Skin of body (tissue), 3 donors: ENCODE results near the gene UBTFL1. TPM values are rescaled to one million over a fixed set of nuclear protein-coding genes. Genes with fewer than 3 reads are reported as not detected.
"Not testable (repeated sequence)": the region's sequence is repeated elsewhere in the genome, so short reads cannot be mapped to it uniquely, and the experiment has no call there.

Experiments
- DNase-seq: peaks from one replicate; lab custom pipeline; 2025; lab: John Stamatoyannopoulos, UW
- small RNA-seq: library from RNA; depleted of rRNA; stranded (forward); fragments of <200 nt; gene quantifications from one replicate; pipeline ENCODE3, GENCODE V24; 2014; ENCODE audit warnings: low replicate concordance
- total RNA-seq: library from RNA; depleted of rRNA; stranded (reverse); fragments of >200 nt; gene quantifications from one replicate; pipeline ENCODE4 v1.2.3, GENCODE V29; 2014

The UBTFL1 gene, protein sequence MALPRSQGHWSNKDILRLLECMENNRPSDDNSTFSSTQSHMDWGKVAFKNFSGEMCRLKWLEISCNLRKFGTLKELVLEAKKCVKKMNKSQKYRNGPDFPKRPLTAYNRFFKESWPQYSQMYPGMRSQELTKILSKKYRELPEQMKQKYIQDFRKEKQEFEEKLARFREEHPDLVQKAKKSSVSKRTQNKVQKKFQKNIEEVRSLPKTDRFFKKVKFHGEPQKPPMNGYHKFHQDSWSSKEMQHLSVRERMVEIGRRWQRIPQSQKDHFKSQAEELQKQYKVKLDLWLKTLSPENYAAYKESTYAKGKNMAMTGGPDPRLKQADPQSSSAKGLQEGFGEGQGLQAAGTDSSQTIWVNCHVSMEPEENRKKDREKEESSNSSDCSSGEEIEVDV
- not detected for total RNA-seq

DNA sequence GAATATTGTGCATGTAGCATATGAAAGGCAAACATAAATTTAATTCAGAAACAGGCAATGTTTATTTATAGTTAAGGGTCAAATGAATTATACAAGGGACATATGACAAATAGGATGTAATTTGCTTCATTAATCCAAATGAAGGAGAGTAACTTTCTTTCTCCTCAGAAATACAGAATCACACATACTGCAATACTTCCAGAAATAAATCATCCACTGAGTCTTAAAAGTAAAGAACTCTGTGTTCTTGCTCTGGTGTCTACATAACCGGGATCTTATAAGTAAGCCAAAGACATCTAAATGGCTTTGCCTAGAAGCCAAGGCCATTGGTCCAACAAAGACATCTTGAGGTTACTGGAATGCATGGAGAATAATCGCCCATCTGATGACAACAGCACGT is at the start of gene UBTFL1:
Gene UBTFL1, plus strand, starts transcription at position 301 of the 400 bp plus-strand sequence. Its CDS starts 0 bp downstream, at position 301.
- not testable (repeated sequence) for DNase-seq

DNA sequence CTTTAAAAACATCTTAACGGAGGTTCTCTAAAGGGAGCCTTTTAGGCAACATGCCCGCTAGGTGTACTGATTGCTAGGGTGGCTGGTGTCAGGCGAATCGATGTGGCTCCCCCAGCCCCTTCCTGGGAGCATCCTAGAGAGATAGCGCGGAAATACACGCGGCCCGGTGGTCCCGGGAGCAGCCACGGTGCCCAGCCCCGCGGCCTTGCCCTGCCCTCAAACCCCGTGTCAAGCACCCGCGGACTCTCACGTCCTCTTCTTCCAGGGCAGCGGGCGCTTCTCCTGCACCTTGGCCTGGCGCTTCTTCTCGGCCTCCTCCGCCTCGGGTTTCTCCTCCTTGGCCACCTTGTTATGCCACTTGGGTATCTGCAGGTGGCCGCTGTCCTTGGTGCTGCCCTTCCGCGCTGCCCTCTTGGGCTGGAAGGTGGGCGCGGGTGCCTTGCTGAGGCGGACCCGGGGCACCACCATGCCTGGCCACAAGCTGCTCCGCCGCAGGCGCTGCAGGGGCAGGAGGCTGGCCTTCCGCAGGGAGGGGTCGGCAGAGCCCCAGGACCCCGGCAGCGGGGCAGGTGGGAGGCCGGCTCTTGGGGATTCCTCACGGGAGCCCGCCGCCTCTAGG is 34.0 kb upstream of the UBTFL1 start:
- not testable (repeated sequence) for DNase-seq

DNA sequence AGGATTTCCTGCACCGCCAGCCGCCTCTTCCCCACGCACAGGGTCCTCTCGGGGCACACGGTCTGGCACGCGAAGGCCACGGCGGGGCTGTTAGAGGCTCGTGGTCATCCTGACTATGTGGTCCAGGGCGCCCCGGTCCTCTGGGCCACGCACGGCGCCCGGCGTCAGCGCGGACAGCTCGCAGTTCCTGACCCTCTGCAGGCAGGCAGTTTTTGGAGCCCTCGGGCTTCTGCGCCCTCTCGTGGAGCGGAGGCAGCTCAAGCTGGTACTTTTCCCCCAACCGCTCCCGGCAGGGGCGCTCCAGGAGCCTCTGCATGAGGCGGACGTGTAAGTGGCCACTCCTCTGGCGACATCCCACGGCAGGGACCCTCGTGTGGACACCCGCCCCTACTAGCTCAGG is 33.4 kb upstream of the UBTFL1 start:
- not testable (repeated sequence) for DNase-seq

DNA sequence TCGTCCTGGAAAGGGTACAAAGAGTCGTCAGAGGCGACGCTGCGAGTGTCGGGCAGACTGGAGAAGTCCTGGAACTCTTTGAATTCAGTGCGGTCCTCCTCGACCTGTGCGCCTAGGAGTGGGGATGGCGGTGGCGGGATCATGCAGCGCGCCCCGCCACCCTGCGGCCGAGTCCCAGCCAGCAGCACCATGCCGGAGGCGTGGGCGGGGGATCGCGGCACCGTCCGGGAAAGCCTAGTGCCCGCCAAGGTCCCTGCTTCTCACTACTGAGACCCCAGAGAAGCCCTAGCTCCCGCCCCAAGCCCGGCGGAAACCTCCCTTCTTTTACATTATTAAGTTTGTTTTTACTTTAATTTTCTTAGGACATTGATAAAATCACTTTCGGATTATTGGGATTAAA is 32.2 kb upstream of the UBTFL1 start:
- DNase-seq = not testable (repeated sequence)

DNA sequence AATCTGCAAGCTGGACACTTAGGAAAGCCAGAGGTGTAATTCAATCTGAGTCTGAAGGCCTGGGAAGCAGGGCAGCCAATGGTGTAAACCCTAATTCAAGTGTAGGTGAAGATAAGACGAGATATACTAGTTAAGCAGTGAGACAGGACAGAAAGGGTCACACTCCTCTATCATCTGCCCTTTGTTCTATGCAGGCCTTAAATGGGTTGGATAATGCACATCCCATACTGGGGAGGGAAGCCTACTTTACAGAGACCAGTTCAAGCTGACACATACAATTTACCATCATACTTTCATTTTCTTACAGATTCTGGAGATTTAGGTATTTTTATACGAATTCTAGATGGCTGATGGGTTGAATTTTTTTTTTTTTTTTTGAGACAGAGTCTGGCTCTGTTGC is 3.0 kb downstream of the UBTFL1 start:
- not testable (repeated sequence) for DNase-seq

DNA sequence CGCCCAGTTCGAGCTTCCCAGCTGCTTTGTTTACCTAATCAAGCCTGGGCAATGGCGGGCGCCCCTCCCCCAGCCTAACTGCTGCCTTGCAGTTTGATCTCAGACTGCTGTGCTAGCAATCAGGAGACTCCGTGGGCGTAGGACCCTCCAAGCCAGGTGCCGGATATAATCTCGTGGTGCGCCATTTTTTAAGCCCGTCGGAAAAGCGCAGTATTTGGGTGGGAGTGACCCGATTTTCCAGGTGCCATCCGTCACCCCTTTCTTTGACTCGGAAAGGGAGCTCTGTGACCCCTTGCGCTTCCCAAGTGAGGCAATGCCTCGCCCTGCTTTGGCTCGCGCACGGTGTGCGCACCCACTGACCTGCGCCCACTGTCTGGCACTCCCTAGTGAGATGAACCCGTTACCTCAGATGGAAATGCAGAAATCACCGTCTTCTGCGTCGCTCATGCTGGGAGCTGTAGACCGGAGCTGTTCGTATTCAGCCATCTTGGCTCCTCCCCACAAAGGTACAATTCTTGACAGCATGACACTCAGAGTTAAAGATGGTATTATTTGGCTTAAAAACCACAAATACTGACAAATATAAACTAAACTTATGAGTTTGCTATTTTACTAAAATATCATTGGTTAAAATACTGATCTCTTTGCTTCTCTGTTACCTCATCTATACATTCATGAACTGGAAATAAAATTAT is 9.6 kb downstream of the UBTFL1 start:
- not testable (repeated sequence) for DNase-seq

DNA sequence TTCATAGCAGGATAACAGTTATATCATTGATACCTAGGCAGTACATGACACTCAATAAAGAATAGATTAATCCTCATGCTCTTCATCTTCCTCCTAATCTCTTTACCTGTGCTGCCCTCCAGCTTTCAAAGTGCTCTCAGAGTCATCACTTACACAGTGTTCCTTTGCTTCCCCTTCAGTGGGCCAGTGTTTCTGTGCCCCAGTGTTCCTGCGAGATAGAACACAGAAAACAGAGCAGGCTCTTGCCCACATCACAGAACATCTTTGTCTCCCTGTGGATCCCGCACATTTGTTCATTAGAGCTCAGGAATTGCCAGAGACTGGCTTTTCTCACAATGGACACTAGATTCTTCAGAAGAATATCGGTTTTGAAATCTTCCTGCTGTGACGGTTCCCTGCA is 12.5 kb downstream of the UBTFL1 start:
- DNase-seq = not testable (repeated sequence)

DNA sequence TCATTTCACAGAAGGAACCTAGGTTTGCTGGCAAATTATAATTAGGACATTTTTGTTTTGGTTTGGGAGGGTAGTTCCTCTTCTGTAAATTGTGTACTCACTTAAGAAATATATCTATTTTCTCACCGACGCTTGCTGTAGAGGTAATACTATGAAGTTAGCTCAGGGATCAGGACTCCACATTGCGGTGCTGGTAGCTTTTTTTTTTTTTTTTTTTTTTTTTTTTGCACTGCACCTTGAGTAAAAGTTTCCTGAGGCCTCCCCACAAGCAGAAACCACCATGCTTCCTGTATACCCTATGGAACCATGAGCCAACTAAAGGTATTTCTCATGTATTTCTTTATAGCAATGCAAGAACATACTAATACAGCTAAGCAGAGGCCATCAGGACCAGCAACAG is 14.7 kb downstream of the UBTFL1 start:
- DNase-seq = no peak

DNA sequence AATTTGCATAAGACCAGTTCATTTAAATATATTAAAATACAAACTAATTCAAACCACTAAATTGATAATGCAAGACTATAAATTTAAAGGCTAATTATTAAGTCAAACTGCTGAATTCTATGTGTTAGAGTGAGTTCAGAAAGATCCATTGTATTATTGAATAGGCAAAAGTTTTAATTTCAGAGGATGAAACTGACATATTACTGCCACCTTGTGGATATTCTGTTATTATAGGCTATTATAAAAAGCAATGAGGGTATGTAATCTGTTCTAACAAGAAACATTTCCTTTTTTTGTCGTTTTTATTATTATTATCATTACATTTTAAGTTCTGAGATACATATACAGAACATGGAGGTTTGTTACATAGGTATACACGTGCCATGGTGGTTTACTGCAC is 27.8 kb downstream of the UBTFL1 start:
- DNase-seq = no peak

DNA sequence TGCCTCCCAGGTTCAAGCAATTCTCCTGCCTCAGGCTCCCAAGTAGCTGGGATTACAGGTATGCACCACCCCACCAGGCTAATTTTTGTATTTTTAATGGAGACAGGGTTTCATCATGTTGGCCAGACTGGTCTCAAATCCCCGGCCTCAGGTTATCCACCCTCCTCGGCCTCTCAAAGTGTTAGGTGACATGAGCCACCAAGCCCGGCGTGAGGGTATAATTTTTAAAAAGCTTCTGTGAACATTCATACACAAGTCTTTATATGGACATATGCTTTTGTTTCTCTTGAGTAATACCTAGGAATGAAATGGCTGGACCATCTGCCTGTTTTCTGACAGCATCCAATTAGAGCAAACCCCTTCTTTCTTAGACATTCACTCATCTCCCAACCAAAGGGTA is 34.4 kb downstream of the UBTFL1 start:
- DNase-seq = no peak

DNA sequence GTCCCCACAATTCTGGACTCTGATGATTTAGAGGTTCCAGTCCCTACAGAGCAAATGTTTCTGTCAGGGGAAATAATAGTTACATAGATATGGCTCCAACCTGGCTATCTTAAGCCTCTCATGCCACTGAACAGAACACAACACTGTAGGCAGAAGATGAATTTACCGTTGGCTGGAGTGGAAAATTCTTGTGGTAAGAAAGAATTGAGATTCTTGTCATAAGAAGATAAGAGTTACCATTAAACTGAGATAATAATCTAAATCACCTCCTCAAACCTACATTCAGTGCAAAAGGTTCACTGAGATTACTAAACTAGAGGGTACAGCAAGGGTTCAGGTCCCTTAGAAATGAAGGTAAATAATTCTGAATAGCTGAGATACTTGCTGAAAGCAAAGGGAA is 38.6 kb downstream of the UBTFL1 start:
- DNase-seq = no peak

DNA sequence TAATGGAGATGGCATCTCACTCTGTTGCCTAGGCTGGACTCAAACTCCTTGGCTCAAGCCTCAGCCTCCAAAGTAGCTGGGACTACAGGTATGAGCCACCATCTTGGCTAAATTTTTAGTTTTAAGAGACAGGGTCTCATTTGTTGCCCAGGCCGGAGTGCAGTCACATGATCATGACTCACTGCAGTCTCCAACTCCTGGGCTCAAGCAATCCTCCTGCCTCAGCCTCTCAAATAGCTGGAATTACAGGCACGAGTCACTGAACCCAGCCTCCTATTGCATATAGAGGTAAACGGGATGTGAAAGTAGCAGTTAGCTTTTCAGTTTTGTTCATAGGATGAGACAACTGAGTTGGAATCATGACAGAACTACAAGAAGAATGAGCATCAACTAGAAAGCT is 39.2 kb downstream of the UBTFL1 start:
- DNase-seq = no peak

DNA sequence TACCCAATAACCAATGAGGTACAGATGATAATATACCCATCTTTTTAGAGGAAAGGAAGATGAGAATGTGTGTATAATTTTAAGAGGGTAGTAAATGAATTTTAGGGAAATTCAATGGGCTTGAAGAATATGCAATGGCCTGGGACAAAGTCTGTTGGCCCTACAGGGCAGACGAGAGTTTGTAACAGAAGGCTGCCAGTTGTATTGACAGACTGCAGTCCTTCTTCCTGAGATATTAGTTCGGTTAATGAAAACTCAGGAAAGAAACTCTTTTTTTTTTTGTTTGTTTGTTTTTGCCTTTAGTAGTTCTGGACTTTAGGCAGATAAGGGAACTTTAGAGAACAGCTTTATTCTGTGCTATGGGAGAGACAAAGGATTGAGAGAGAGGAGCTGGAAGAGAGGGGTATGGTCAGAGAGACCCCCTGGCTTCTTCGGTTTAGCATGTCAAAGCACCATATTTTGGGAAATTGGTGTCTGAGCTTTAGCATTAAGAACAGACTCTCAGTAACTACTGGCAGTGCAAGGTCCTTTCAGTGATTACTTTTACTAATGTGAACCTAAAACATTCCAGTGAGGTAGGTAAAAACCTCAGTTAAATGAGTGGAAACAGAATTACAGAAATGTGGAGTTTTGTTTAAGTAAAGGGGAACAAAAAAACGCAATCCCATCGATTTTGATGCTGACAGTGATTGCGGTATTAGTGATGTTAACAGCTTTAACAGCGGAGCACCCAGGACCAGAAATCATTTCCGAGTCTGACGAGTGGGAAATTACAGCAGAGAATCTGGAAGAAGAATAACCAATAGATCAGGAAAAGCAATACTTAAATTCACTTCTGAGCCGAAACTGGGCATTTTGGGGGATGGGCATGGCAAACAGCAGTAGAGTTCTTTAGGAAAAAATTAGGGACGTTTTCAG is 48.1 kb downstream of the UBTFL1 start:
- peak; percentile 22 for DNase-seq

DNA sequence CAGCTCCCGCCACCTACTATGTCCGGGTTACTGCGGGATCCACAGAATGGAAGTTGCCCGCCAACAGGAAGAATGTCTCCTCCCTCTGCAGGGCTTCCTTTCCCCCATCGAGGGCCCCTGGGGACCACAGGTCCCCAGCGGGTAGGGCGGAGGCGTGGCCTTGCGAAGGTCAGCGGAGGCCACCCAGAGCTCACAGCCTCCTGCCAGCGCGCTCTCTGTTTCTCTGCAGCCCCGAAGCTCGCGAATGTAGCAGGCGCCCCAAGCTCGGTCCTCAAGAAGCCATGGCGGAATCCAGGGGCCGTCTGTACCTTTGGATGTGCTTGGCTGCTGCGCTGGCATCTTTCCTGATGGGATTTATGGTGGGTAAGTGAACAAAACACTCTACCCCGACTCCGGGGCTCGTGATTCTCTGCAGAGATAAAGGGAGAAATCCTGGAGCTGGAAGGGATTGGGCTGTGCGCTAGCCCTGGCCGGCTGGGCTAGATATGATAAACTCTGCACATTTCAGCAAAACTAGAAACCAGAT is 48.8 kb downstream of the UBTFL1 start, which contains the start of gene NAALAD2:
Gene NAALAD2, plus strand, starts transcription at position 186 of the 526 bp plus-strand sequence. Its CDS starts 96 bp downstream, at position 282.
- peak; percentile 35 for DNase-seq

DNA sequence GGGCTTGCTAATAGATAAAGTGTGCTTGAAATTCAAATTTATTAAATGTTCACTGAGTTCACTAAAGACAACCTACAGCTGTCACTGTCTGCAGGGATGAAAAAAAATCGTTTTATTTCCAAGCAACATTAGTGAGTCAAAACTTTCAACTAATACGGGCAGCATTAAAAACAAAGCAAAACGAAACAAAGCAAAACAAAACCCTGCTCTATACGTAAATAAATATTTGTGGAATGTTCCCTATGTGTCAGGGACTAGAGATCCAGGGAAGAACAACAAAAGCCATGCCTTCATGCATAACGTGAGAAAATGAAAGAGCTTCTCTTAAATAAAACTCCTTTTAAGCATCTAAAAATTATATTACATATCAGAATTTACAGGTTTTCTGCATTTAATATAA is 49.3 kb downstream of the UBTFL1 start:
- no peak for DNase-seq

Small RNAs within 50 kb of the gene (small RNA-seq; reads per million reads assigned to genes)
- gene AP000827.1 (not detected), gene RF00275 (not detected)

Other genes starting within 250 kb of the UBTFL1 start
- gene TRIM64B, start 207.5 kb upstream of the UBTFL1 start, total RNA-seq = not detected
- not detected for gene TRIM49D1, start 163.7 kb upstream of the UBTFL1 start, total RNA-seq
- not detected for gene TRIM49D2, start 161.9 kb upstream of the UBTFL1 start, total RNA-seq
- gene TRIM64, start 119.9 kb upstream of the UBTFL1 start, total RNA-seq = not detected
- gene TRIM49C, start 54.8 kb upstream of the UBTFL1 start, total RNA-seq = not detected
- 11.4 TPM for gene NAALAD2, start 48.7 kb downstream of the UBTFL1 start, total RNA-seq
- 33.2 TPM for gene CHORDC1, start 137.1 kb downstream of the UBTFL1 start, total RNA-seq